Right lobe of liver (tissue), 4 donors: ENCODE data around the gene FGFBP1.

Experiments
- CTCF ChIP-seq, 4 donors: fragments of 200-600 bp in 3 of 4; fragments of 450-650 bp in 1 of 4; IDR thresholded peaks; one replicate each; pipeline versions ENCODE4 v1.5.1 to v1.8.0; 2016 to 2022; ENCODE audit warnings: antibody characterized with exemption in 4 of 4, mild to moderate bottlenecking in 2 of 4
- POLR2A ChIP-seq: fragments of 450-650 bp; IDR thresholded peaks from one replicate; pipeline ENCODE4 v1.6.1; 2017; ENCODE audit warnings: antibody characterized with exemption, mild to moderate bottlenecking
- donor health status: DM: no; HTN: no; CAD: no.
- donor health status: DM: no; HTN: no; CAD: no.
- donor health status: DM: no; HTN: yes; CAD: no.

- TF ChIP-seq POLR2A (no peak), CTCF (IDR thresholded peaks at IDR 0.05) (no peak)
These were observed 2.8 kb downstream of the FGFBP1 start for GRCh38 chr4:15935504-15936402.
